Fibroblast of skin of left biceps (primary cell): ENCODE results near the gene FRMD3.
"Not testable (repeated sequence)": the region's sequence is repeated elsewhere in the genome, so short reads cannot be mapped to it uniquely, and the experiment has no call there.

Experiments
- DNase-seq, 2 experiments: peaks; one replicate each; pipeline ENCODE4 v3.0.0-alpha.2; 2013; ENCODE audit warnings: low read depth in 2 of 2

The FRMD3 gene

DNA sequence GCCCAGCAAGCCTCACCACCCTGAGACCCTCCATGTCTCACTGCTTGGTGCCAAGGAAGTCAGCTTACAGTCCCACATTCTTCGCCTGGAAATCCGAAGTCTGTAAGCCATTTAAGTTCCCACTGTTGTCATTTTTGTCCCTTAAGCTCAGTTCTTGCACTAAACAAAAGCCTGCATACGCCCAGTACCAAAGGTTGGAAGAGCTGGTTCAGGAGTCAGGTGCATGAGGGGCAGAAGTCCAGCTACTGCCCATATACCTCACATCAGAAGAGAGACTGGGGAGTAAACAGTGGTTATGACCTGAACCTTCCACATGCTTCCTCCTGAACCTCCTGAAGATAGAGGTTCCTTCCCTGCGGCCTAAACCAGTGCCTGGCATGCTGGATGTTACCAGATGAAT lies 146.0 kb downstream of the FRMD3 start:
- DNase-seq, result no peak

- DNase-seq, result no peak
Measured at GRCh38 chr9:83388346-83388745, 149.9 kb downstream of the FRMD3 start.

- DNase-seq, result no peak
Measured at GRCh38 chr9:83387401-83388185, 150.6 kb downstream of the FRMD3 start.

DNA sequence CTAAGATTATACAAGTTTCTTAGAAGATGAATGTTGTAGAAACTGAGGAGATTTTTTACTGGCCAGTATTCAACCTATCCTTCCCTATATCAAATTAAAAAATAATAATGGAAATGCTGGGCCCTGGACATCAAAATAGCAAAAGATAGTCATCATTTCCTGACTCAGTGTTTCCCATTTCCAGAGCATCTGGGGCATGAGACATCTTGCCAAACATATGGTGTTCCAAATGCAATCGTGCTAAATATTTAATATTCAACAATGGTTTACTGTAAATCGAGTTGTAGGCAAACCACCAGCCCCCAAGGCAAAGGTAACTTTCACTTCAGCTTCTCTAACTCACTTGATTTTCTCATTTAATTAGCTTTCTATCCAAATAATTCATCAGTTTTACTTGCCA lies 152.9 kb downstream of the FRMD3 start:
- peak; percentile 65 to 69 for DNase-seq

DNA sequence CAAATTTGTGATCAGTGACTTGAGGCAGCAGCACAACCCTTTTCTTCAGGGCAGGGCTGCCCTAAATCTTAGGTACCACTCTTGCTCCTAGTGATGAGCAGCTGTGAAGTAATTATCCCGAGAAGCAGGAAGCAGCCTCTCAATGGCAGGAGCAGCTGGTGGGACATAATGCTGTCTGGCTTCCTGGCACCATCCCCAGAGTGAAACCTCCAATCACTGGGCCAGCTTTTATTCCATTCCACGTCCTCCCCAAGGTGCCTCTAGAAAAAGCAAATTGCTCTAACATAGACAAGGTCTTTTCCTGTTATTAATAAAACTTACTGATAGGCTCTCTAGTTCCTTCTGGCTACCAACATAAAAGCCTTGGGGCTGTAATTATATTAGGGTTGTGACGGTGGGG lies 154.0 kb downstream of the FRMD3 start:
- DNase-seq, result no peak

GRCh38 chr9:83383034-83383433 lies 155.2 kb downstream of the FRMD3 start:
- no peak for DNase-seq

DNA sequence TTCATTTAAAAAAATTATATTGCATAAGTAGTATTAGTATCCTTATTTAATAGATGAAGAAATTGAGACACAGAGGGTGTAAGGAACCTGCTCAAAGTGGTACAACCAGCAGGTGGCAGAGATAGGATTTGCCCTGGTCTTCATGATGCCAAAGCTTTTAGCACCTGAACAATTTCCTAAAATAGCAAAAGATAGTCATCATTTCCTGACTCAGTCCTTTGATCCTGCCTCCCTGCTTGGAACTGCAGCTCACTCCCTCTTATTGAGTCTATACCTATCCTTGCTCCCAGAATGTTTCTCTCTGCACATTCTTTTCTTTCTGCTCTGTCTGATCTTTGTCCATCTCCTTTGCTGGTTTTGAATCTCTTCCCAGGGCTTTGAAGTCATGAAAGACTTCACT lies 155.8 kb downstream of the FRMD3 start:
- no peak for DNase-seq

- DNase-seq, result no peak
Measured at GRCh38 chr9:83379045-83379444, 159.2 kb downstream of the FRMD3 start.

DNA sequence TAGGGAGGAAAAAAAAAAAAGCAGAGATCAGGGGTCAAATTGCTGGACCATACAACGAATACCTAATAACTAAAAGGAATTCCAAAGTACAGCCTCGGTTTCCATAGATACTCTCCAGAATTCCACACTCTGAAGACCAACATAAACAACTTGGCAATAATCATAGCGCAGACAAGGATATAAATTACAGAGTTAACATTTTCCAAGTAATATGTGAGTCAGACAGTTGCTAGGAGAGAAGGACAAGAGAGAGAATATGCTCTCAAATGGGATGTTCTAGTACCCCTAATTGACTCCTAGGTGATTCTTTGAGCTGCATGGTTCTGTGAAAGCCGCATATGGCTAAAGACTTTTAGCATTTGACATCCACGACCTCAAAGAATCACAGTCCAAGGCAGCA lies 165.2 kb downstream of the FRMD3 start:
- DNase-seq, result no peak

DNA sequence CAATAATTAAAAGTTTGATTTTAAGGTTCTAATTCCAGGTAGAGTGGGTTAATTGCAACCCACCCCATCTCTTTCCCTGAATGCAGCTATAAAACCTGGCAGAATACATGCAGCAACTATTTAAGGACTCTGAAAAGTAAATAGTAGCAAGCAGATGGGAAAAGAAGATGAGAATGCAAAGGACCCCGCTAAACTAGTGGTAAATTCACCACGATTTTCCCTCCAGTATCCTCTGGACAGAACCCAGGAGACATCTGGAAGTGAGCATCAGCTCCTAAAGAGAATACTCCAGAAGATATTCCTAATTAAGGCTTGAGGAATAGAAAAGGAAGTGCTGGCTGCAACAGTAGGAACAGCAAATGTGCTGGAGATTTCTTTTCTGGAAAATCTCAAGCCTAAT lies 170.9 kb downstream of the FRMD3 start:
- DNase-seq, result no peak

DNA sequence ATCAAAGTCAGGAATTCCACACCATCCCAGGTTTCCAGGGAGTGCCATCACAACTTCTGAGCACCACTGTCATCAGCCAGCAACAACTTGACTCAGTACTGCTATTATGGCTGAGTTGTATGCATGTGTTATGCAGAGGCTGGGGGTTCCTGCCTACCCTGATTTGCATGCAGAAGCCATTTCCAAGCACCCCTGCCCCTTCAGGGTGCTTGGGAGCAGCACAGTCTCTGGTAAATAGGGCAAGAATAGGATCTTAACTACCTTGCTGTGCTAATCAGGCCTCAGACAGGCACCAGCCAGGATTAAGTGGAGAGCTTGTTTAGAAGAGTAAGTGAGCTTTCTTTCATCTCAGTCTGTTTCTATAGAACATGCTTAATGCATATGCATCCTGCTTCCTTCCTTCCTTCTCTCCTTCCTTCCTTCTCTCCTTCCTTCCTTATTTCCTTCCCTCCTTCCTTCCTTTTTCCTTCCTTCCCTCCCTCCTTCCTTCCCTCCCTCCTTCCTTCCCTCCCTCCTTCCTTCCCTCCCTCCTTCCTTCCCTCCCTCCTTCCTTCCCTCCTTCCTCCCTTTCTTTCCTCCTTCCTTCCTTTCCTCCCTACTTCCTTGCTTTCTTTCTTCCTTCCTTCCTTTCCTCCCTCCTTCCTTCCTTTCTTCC lies 175.7 kb downstream of the FRMD3 start:
- DNase-seq, result no peak

DNA sequence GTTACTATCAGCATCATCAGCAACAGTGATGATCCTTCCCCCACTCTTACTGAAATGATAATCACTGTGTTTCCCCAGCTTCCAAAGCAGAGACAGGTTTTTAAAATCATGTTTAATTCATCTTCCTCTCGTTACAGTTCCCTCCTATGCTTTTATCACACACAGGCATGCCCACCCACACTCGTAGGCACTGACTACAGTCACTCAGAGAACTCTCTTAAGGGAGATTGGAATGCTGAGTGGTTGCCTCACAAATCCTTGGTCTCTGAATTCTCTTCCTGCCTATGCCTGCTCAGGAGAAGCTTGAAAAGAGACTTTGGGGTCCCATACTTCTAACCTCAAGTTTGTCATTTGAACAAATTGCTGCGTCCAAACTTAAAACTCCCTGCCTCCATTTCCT lies 179.2 kb downstream of the FRMD3 start:
- DNase-seq, result no peak

- DNase-seq, result not testable (repeated sequence)
Measured at GRCh38 chr9:83358493-83358892, 179.7 kb downstream of the FRMD3 start.

- no peak for DNase-seq
Measured at GRCh38 chr9:83355729-83356151, 182.5 kb downstream of the FRMD3 start.

- peak; percentile 73 to 76 for DNase-seq
Measured at GRCh38 chr9:83355024-83355444, 183.2 kb downstream of the FRMD3 start.

DNA sequence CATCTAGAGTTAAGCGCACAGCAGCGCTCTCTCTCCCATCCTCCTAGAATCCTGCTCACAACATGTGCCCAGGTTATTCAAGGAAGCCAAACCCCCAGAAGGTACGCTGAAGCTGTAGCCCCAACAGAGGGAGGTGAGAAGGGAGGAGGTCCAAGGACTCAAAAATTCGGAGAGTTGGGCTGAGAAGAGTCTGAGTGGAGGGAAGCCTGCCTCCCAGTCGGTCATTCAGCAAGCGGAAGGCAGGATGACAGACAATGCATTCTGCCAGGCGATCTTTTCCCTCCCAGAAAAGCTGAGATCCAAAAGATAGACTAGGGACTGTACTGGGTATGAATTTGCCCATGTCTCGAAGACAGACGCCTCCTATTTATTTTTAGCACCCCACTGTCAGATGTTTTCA lies 189.2 kb downstream of the FRMD3 start:
- DNase-seq, result no peak

- DNase-seq, result no peak
Measured at GRCh38 chr9:83346655-83347420, 191.4 kb downstream of the FRMD3 start.

DNA sequence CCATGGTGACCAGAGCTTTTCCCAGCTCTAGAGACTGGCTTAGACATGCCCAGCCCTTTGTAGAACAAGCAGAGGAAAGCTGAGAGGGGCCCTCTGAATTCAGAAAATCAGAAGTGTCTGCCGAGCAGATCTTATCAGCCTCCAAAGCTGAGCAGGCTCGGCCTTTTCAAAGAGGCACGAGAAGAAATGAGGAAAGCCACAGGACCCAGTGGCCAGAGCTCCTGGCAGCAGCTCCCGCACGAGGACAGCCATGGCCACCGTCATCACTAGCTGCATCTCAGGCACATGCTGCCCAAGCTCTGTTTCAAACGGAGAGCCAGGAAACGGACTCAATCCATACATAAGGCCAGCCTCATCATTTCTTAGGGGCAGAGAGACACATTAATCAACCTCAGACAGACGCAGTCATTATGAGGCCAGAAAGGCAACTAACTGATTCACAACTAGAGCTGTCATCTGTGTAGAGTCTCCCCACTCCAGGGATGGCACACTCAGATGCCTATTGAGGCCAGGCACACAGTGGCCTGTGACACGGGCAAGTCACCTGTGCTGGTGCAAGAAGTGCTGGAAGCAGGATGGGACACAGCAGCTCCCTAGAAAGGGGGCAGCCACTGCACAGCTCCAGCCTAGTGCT lies 194.7 kb downstream of the FRMD3 start:
- no peak for DNase-seq

- DNase-seq, result no peak
Measured at GRCh38 chr9:83342731-83343130, 195.5 kb downstream of the FRMD3 start.

DNA sequence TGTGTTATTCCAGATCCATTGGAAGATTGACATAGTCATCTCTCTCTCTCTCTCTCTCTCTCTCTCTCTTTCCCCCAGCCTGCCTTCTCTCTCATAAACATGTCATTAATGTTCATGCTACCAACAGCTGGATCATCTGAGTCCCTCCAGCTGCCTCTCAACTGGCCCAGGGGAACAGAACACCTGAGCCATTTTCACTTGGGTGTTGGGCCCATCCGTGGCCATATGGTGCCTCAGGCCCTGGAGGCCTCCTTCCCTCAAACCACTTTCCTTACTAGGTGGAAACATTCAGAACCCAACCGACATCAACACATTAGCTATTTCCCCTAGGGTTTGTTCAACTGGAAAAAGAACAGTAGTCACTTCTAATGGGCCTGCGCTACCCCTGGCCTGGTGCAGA lies 196.2 kb downstream of the FRMD3 start:
- no peak for DNase-seq

DNA sequence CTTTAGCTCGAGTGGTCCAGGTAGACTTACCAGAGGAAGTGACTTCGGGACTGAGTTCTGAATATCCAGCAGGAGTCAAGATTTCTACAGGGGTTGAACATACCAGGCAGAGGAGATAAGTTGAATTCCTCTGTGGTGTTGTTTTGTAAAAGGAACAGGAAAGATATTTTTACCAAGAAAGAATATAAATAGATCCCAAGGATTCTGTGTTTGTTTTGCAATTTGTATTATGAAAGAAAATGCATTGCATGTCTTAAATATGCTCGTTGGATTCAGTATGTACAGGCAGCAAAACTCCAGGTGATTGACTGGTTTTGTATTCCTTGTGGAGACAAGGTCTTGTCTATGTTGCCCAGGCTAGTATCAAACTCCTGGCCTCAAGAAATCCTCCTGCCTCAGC lies 197.8 kb downstream of the FRMD3 start:
- DNase-seq, result no peak

DNA sequence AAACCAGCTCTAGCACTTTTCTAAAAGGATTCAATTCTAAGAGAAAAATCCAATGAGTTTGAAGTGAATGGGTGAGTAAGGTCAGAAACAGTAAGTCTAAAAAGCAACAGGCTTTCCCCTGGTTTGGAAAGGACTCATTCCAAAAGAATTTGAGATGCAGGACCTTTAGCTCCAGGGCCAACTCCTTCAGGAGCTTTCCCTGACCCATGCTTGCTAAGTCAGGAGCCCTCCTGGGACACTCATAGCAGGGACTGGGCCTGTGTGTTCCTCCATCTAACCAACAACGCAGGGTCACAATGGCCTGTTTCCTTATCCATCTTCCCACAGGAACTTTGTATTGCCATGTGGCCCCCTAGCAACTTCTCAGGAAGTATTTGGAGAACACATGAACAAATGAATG lies 198.8 kb downstream of the FRMD3 start:
- DNase-seq, result no peak
